MM.1S (cell line): ENCODE data around the gene ELMO1.

Experiments used
- DNase-seq: peaks from one replicate; pipeline ENCODE4 v3.0.0-alpha.2; 2015
- H2AFZ ChIP-seq: fragments of 300-600 bp; sonication (generic); 2 replicates; pipeline ENCODE4 v1.6.0; 2016; ENCODE audit warnings: antibody characterized with exemption, low read length
- H3F3A ChIP-seq: fragments of 300-600 bp; sonication (generic); 2 replicates; pipeline ENCODE4 v1.6.1; 2016; ENCODE audit warnings: mild to moderate bottlenecking, antibody characterized with exemption, low read length, moderate library complexity, mixed read lengths; ENCODE audit not compliant: insufficient read depth
- H3K27ac ChIP-seq: fragments of 300-600 bp; sonication (generic); 2 replicates; pipeline ENCODE4 v1.5.1; 2016; ENCODE audit warnings: mild to moderate bottlenecking, low read length
- H3K27me3 ChIP-seq: fragments of 300-600 bp; sonication (generic); replicated peaks from 2 replicates; pipeline ENCODE4 v1.6.0; 2016; ENCODE audit warnings: low read length; ENCODE audit not compliant: insufficient read depth
- H3K36me3 ChIP-seq: fragments of 300-600 bp; sonication (generic); replicated peaks from 2 replicates; pipeline ENCODE4 v1.6.1; 2016; ENCODE audit warnings: mild to moderate bottlenecking, low read length, mixed read lengths; ENCODE audit not compliant: insufficient read depth
- H3K4me1 ChIP-seq: fragments of 300-600 bp; sonication (generic); 2 replicates; pipeline ENCODE4 v1.6.1; 2016; ENCODE audit warnings: low read length, mixed read lengths
- H3K4me2 ChIP-seq: fragments of 300-600 bp; sonication (generic); 2 replicates; pipeline ENCODE4 v1.6.0; 2016; ENCODE audit warnings: low read depth, low read length
- H3K4me3 ChIP-seq: fragments of 300-600 bp; sonication (generic); 2 replicates; pipeline ENCODE4 v1.5.1; 2016; ENCODE audit warnings: low read length, mixed read lengths
- H3K79me2 ChIP-seq: fragments of 300-600 bp; sonication (generic); 2 replicates; pipeline ENCODE4 v1.6.1; 2016; ENCODE audit warnings: mixed run types, low read length, mixed read lengths
- H3K9ac ChIP-seq: fragments of 300-600 bp; sonication (generic); 2 replicates; pipeline ENCODE4 v1.6.1; 2016; ENCODE audit warnings: low read length, mixed read lengths
- H3K9me2 ChIP-seq: fragments of 300-600 bp; sonication (generic); replicated peaks from 2 replicates; pipeline ENCODE4 v1.6.1; 2016; ENCODE audit warnings: mild to moderate bottlenecking, low read length, mixed read lengths; ENCODE audit not compliant: insufficient read depth
- H3K9me3 ChIP-seq: fragments of 300-600 bp; sonication (generic); replicated peaks from 2 replicates; pipeline ENCODE4 v1.6.1; 2016; ENCODE audit warnings: mild to moderate bottlenecking, low read length, mixed read lengths; ENCODE audit not compliant: insufficient read depth
- H4K20me1 ChIP-seq: fragments of 300-600 bp; sonication (generic); 2 replicates; pipeline ENCODE4 v1.6.1; 2016; ENCODE audit warnings: mild to moderate bottlenecking, low read length, moderate library complexity, mixed read lengths; ENCODE audit not compliant: insufficient read depth
- EZH2 ChIP-seq: fragments of 300-600 bp; sonication (generic); optimal IDR thresholded peaks from 2 replicates; pipeline ENCODE3; 2017; ENCODE audit warnings: low read depth, mild to moderate bottlenecking, antibody characterized with exemption, low read length, mixed read lengths
- EZH2phosphoT487 ChIP-seq: fragments of 300-600 bp; sonication (generic); IDR thresholded peaks from 2 replicates; pipeline ENCODE4 v1.6.1; 2018; ENCODE audit warnings: antibody characterized with exemption, low read length
- TF ChIP-seq, protein P1 (sequence below): fragments of 300-600 bp; sonication (generic); IDR thresholded peaks from 2 replicates; pipeline ENCODE4 v1.5.1; 2016; ENCODE audit warnings: antibody characterized with exemption, low read length, mixed read lengths

The ELMO1 gene

DNA sequence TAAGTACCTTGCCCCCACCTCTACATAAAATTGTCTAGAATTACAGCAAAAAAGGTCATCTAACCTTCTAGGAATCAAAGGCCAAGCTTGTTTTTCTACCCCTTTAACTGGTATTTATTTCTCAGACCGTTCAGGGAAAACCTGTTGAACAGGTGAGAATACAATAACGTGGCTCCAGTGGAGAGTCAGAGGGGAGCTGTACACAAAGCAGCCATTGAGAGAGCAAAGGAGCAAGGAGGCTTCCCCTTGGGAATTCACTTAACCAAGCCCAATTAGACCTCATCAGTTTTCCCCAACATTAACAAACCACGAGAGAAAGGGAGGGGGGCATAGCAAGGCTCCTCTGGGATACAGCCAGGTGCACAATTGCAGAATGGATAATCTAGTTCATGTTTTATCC is 101.9 kb downstream of the ELMO1 start:
- H3K9me2 ChIP-seq: no peaks in the 10 kb centered on the region
- DNase-seq: no peak
- H3K9me3 ChIP-seq: no peaks in the 10 kb centered on the region
- peaks cover 40% of the 10 kb centered on the region for H3F3A ChIP-seq
- TF ChIP-seq, protein P1, sequence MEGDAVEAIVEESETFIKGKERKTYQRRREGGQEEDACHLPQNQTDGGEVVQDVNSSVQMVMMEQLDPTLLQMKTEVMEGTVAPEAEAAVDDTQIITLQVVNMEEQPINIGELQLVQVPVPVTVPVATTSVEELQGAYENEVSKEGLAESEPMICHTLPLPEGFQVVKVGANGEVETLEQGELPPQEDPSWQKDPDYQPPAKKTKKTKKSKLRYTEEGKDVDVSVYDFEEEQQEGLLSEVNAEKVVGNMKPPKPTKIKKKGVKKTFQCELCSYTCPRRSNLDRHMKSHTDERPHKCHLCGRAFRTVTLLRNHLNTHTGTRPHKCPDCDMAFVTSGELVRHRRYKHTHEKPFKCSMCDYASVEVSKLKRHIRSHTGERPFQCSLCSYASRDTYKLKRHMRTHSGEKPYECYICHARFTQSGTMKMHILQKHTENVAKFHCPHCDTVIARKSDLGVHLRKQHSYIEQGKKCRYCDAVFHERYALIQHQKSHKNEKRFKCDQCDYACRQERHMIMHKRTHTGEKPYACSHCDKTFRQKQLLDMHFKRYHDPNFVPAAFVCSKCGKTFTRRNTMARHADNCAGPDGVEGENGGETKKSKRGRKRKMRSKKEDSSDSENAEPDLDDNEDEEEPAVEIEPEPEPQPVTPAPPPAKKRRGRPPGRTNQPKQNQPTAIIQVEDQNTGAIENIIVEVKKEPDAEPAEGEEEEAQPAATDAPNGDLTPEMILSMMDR: no peak
- TF ChIP-seq EZH2 (no peak), EZH2phosphoT487 (no peak)
- no peak overlapping the region for H3K4me2 ChIP-seq
- no peaks in the 10 kb centered on the region for H3K27me3 ChIP-seq
- no peaks in the 10 kb centered on the region for H4K20me1 ChIP-seq
- H3K9ac ChIP-seq: no peak overlapping the region
- H3K27ac ChIP-seq: no peak overlapping the region
- H3K79me2 ChIP-seq: peaks cover 14% of the 10 kb centered on the region
- H3K4me1 ChIP-seq: peaks cover 28% of the 10 kb centered on the region
- no peak overlapping the region for H2AFZ ChIP-seq
- no peaks in the 10 kb centered on the region for H3K36me3 ChIP-seq
- H3K4me3 ChIP-seq: no peak overlapping the region

DNA sequence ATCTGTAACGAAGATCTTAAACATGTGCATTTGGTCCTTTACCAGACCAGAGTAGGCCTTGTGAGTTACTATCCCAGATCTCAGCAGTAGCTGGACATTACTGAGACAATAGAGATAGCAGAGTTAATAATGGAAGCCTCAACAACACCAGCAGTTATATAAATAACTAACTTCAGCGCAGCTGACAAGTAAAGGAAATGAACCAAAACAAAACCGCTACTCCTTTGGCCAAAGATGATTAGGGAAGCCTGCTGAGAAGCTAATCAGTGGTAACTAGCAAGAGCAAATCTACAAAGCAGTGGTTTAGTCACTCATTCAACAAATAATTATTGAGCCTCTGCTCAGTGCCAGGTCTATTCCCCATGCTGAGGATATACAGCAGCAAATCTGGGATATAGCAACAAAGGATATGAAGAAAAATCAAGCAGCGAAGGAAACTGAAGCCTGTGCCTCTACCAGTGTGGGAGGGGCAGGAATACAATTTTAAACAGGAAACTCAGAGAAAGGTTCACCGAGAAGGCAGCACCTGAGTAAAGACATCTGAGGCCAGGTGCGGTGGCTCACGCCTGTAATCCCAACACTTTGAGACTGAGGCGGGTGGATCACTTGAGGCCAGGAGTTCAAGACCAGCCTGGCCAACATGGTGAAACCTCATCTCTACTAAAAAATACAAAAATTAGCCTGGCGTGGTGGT is 103.6 kb downstream of the ELMO1 start:
- DNase-seq: peak; percentile 81
- peaks cover 25% of the 10 kb centered on the region for H3K4me1 ChIP-seq
- H4K20me1 ChIP-seq: no peaks in the 10 kb centered on the region
- no peak overlapping the region; the same call in 1 of the 2 replicates for H2AFZ ChIP-seq
- no peak for TF ChIP-seq EZH2
- H3K9ac ChIP-seq: peak overlapping the region; percentile 5; the same call in 1 of the 2 replicates
- peaks cover 52% of the 10 kb centered on the region for H3F3A ChIP-seq
- no peaks in the 10 kb centered on the region for H3K9me2 ChIP-seq
- H3K4me2 ChIP-seq: peak overlapping the region; percentile 46
- H3K4me3 ChIP-seq: no peak overlapping the region
- peak overlapping the region; percentile 90 for H3K27ac ChIP-seq
- H3K27me3 ChIP-seq: no peaks in the 10 kb centered on the region
- H3K9me3 ChIP-seq: no peaks in the 10 kb centered on the region
- H3K79me2 ChIP-seq: peaks cover 26% of the 10 kb centered on the region
- no peaks in the 10 kb centered on the region for H3K36me3 ChIP-seq

DNA sequence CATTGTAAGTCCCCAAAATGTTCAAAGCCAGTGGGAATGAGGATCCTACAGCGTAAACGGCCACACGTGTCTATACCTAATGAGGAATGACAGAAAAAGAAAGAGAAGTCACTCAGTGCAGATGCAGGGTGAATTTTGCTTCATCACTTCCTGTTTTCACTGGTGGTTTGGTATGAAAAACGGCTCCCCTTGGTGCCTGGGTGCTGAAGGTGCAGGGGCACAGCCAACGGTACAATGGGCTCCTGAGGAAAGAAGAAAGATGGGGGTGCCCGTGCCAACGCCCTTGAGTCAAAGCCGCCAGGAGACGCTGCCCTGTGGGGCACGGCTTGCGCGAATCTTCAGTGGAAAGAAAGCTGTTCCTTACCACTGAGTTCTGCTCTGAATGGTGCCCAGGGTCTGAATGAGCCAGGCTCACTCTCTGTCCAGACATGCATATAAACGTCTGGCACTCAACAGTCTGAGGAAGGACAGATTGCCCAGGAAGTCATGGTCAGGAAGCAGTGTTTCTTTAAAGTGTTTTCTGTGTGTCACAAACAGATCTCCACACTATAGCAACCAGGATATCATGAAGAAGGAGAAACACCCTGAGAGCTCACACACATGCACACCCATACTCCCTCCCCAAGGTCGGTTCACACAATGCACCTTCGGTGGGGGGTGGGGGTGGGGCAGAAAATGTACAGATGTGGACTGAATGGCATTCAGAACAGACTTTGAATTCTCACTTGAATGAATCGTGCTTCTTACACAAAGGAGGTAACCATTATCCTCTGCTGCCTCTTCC is 105.8 kb downstream of the ELMO1 start:
- H3K27me3 ChIP-seq: no peaks in the 10 kb centered on the region
- peaks cover 55% of the 10 kb centered on the region for H3F3A ChIP-seq
- peaks cover 4% of the 10 kb centered on the region; the same call in 1 of the 2 replicates for H4K20me1 ChIP-seq
- no peaks in the 10 kb centered on the region for H3K36me3 ChIP-seq
- no peaks in the 10 kb centered on the region for H3K9me2 ChIP-seq
- TF ChIP-seq, protein P1: peak; percentile 54
- TF ChIP-seq EZH2phosphoT487: no peak
- peak overlapping the region; percentile 86 for H3K4me3 ChIP-seq
- H3K9me3 ChIP-seq: no peaks in the 10 kb centered on the region
- peak overlapping the region; percentile 13 for H2AFZ ChIP-seq
- H3K9ac ChIP-seq: peak overlapping the region; percentile 82
- peak overlapping the region; percentile 62 for H3K4me2 ChIP-seq
- H3K79me2 ChIP-seq: peaks cover 47% of the 10 kb centered on the region
- peak overlapping the region; percentile 90 for H3K27ac ChIP-seq
- H3K4me1 ChIP-seq: peaks cover 43% of the 10 kb centered on the region
- peak; percentile 82 for DNase-seq
